ENCODE measurements around the gene ADGRL4.
"Not testable (repeated sequence)": the region's sequence is repeated elsewhere in the genome, so short reads cannot be mapped to it uniquely, and the experiment has no call there.

The ADGRL4 gene

GRCh38 chr1:79012500-79012899 lies 6.0 kb upstream of the ADGRL4 start:
- no peaks in the 10 kb centered on the region for H3K36me3 ChIP-seq (ENCODE audit: control insufficient read depth, insufficient read depth, low read length)
- WGBS, 2 experiments (ENCODE audit: insufficient coverage in 2 of 2) = 83 to 90% methylated on average over 1 to 2 of the region's 2 CpGs

DNA sequence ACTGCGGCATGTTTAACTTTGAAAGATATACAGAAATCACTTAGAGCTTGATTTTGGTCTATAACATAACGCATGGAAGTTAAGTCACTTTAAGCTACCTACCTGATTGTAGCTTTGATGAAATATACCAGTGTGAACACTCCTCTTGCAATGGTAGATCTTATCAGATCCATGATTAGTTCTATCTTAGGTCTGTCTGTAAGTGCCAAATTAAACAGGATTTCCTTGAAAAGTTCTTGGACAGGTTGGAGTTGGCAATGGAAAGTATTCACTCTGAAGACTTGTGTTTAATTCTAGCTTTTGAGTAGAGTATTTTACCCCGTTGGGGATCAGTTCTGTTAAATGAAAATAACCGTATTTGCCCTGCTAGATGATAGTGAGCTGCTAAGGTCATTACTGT lies 4.1 kb upstream of the ADGRL4 start:
- Histone ChIP-seq H3K4me1 (ENCODE audit: control insufficient read depth, insufficient read depth, low read length, poor library complexity, severe bottlenecking) (no peaks in the 10 kb centered on the region), H3K9me3 (ENCODE audit: control insufficient read depth, low read length) (no peaks in the 10 kb centered on the region), H3K27ac (ENCODE audit: low read depth, low read length, severe bottlenecking) (no peak overlapping the region), H3K4me3 (ENCODE audit: extremely low read depth, insufficient read depth, low read length, poor library complexity, severe bottlenecking) (no peak overlapping the region), H3K36me3 (ENCODE audit: control insufficient read depth, insufficient read depth, low read length) (no peaks in the 10 kb centered on the region)
- WGBS, 2 experiments (ENCODE audit: insufficient coverage in 2 of 2) = 100% methylated on average over 4 of the region's 4 CpGs; no CpG with 5 or more reads in 1 of the 2 experiments

More at GRCh38 chr1:79012500-79012899, 6.0 kb upstream of the ADGRL4 start:
- Histone ChIP-seq H3K4me1 (ENCODE audit: control insufficient read depth, insufficient read depth, low read length, poor library complexity, severe bottlenecking) (no peaks in the 10 kb centered on the region), H3K4me3 (ENCODE audit: extremely low read depth, insufficient read depth, low read length, poor library complexity, severe bottlenecking) (no peak overlapping the region), H3K27ac (ENCODE audit: low read depth, low read length, severe bottlenecking) (no peak overlapping the region), H3K9me3 (ENCODE audit: control insufficient read depth, low read length) (no peaks in the 10 kb centered on the region)

- no peaks in the 10 kb centered on the region for H3K36me3 ChIP-seq (ENCODE audit: control insufficient read depth, insufficient read depth, low read length)
- no peaks in the 10 kb centered on the region for H3K4me1 ChIP-seq (ENCODE audit: control insufficient read depth, insufficient read depth, low read length, poor library complexity, severe bottlenecking)
- peak overlapping the region; percentile 74 for H3K27ac ChIP-seq (ENCODE audit: low read depth, low read length, severe bottlenecking)
- peak overlapping the region; percentile 50 for H3K4me3 ChIP-seq (ENCODE audit: extremely low read depth, insufficient read depth, low read length, poor library complexity, severe bottlenecking)
- no peaks in the 10 kb centered on the region for H3K9me3 ChIP-seq (ENCODE audit: control insufficient read depth, low read length)
- 54 to 60% methylated on average over 3 to 4 of the region's 4 CpGs for WGBS, 2 experiments (ENCODE audit: insufficient coverage in 2 of 2)
Observed at GRCh38 chr1:79005945-79006344, 585 bp downstream of the ADGRL4 start.

DNA sequence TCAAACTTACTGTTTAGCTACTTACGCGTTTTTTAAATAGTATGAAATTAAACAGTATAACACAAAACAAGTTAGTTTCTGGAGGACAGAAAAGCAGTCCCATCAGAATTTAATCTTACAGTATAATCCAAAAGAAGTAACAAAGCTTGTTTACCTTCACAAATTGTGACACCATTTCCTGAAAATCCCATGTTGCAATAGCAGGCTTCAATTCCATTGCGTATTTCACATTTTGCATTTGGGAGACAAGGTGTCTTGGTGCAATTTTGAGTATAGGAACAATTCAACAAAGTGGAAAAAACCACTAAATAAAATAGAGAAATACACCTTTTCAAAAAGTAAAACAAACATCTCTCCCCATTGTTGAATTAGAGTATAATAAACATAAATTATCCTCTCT lies 1.6 kb downstream of the ADGRL4 start:
- Histone ChIP-seq H3K27ac (ENCODE audit: low read depth, low read length, severe bottlenecking) (no peak overlapping the region), H3K9me3 (ENCODE audit: control insufficient read depth, low read length) (no peaks in the 10 kb centered on the region), H3K4me3 (ENCODE audit: extremely low read depth, insufficient read depth, low read length, poor library complexity, severe bottlenecking) (peak overlapping the region; percentile 50), H3K36me3 (ENCODE audit: control insufficient read depth, insufficient read depth, low read length) (no peaks in the 10 kb centered on the region), H3K4me1 (ENCODE audit: control insufficient read depth, insufficient read depth, low read length, poor library complexity, severe bottlenecking) (no peaks in the 10 kb centered on the region)
- no CpG with 5 or more reads among the region's 3 CpGs for WGBS, 2 experiments (ENCODE audit: insufficient coverage in 2 of 2)

GRCh38 chr1:78996791-78997190 lies 9.7 kb downstream of the ADGRL4 start:
- WGBS, 2 experiments (ENCODE audit: insufficient coverage in 2 of 2) = 83% methylated on average over 1 of the region's 1 CpG; no CpG with 5 or more reads in 1 of the 2 experiments

DNA sequence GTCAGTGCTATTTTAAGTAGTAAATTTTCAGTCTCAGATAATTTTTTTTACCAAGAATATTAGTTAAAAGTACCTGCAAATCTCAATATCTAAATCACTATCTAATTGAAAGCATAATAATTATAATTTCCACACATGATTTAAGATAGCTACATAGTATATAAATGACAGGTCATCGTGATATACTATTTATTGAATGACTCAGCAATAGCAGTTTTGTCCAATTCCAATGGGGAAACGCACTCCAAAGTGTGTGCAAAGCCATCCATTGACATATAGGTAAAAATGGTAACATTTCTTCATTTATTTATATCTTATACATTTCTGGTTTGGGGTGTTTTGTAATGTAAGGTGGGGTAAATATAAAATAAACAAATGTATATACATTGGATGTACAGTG lies 19.5 kb downstream of the ADGRL4 start:
- no CpG with 5 or more reads among the region's 2 CpGs for WGBS, 2 experiments (ENCODE audit: insufficient coverage in 2 of 2)
- Histone ChIP-seq H3K4me3 (ENCODE audit: extremely low read depth, insufficient read depth, low read length, poor library complexity, severe bottlenecking) (no peak overlapping the region), H3K36me3 (ENCODE audit: control insufficient read depth, insufficient read depth, low read length) (no peaks in the 10 kb centered on the region), H3K27ac (ENCODE audit: low read depth, low read length, severe bottlenecking) (no peak overlapping the region), H3K9me3 (ENCODE audit: control insufficient read depth, low read length) (no peaks in the 10 kb centered on the region), H3K4me1 (ENCODE audit: control insufficient read depth, insufficient read depth, low read length, poor library complexity, severe bottlenecking) (peaks cover 3% of the 10 kb centered on the region)

More at GRCh38 chr1:78996791-78997190, 9.7 kb downstream of the ADGRL4 start:
- H3K4me3 ChIP-seq (ENCODE audit: extremely low read depth, insufficient read depth, low read length, poor library complexity, severe bottlenecking) = no peak overlapping the region
- no peak overlapping the region for H3K27ac ChIP-seq (ENCODE audit: low read depth, low read length, severe bottlenecking)
- H3K36me3 ChIP-seq (ENCODE audit: control insufficient read depth, insufficient read depth, low read length) = peaks cover 6% of the 10 kb centered on the region
- H3K4me1 ChIP-seq (ENCODE audit: control insufficient read depth, insufficient read depth, low read length, poor library complexity, severe bottlenecking) = peaks cover under 1% of the 10 kb centered on the region
- no peaks in the 10 kb centered on the region for H3K9me3 ChIP-seq (ENCODE audit: control insufficient read depth, low read length)

DNA sequence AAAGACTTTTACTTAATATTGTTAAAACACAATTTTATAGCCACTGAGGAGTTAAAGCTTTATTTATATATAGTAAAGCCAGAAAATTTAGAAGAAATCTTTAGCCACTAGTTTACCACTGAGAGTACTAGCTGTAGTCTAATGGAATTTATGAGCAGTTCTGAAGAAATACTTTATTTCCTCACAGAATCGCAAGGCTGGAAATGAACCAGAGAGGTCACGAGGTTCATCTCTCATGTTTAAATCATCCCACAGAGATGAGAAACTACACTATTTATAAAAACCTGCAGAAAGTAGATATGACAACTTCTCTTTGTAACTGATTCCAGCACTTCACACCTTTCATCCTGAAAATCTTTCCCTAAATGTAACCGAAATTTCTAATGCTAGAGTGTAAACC lies 26.0 kb downstream of the ADGRL4 start:
- 83 to 100% methylated on average over 1 to 2 of the region's 3 CpGs for WGBS, 2 experiments (ENCODE audit: insufficient coverage in 2 of 2)
- H3K4me3 ChIP-seq (ENCODE audit: extremely low read depth, insufficient read depth, low read length, poor library complexity, severe bottlenecking) = no peak overlapping the region
- H3K27ac ChIP-seq (ENCODE audit: low read depth, low read length, severe bottlenecking) = no peak overlapping the region
- no peaks in the 10 kb centered on the region for H3K4me1 ChIP-seq (ENCODE audit: control insufficient read depth, insufficient read depth, low read length, poor library complexity, severe bottlenecking)
- no peaks in the 10 kb centered on the region for H3K36me3 ChIP-seq (ENCODE audit: control insufficient read depth, insufficient read depth, low read length)
- H3K9me3 ChIP-seq (ENCODE audit: control insufficient read depth, low read length) = no peaks in the 10 kb centered on the region

DNA sequence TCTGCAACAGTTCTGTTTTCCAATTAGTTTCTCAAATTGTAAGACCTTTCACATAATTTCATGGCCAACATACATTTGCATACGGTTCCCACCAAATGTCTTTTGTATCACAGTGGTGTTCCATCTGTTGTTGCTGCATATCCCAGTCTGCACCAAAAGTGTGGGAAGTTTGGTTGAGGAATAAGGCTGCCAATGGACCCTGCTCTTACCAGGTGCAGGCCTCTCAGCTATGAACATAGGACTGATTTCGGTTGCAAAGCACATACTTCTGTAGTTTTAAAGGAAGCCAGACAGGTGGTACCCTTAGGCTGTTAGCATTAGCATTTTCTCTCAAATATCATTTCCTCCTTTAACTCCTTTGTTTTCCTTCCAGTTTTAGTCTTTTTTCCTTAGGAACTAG lies 33.8 kb downstream of the ADGRL4 start:
- no peak overlapping the region for H3K4me3 ChIP-seq (ENCODE audit: extremely low read depth, insufficient read depth, low read length, poor library complexity, severe bottlenecking)
- H3K36me3 ChIP-seq (ENCODE audit: control insufficient read depth, insufficient read depth, low read length) = peaks cover 7% of the 10 kb centered on the region
- H3K27ac ChIP-seq (ENCODE audit: low read depth, low read length, severe bottlenecking) = no peak overlapping the region
- H3K9me3 ChIP-seq (ENCODE audit: control insufficient read depth, low read length) = no peaks in the 10 kb centered on the region
- 100% methylated on average over 1 of the region's 2 CpGs; no CpG with 5 or more reads in 1 of the 2 experiments for WGBS, 2 experiments (ENCODE audit: insufficient coverage in 2 of 2)
- no peaks in the 10 kb centered on the region for H3K4me1 ChIP-seq (ENCODE audit: control insufficient read depth, insufficient read depth, low read length, poor library complexity, severe bottlenecking)

DNA sequence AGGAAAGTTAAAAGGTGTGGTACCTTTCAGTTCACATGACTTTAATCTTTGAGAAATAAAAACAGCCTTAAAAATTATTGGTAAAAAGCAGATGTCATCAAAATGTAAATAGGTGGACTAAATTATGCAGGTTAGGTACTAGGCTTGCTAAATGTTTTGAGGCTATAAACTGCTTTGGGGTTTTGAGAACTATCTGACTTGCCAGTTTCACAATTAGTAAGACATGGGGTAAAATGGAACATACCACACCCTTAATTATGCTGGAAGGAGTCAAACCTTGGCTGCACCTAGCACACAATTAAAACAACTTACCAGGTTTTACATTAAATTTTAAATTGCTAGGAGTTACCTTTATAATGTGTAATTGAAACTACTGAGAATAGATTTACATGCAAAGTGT lies 39.4 kb downstream of the ADGRL4 start:
- peaks cover 15% of the 10 kb centered on the region for H3K36me3 ChIP-seq (ENCODE audit: control insufficient read depth, insufficient read depth, low read length)
- peaks cover 14% of the 10 kb centered on the region for H3K9me3 ChIP-seq (ENCODE audit: control insufficient read depth, low read length)
- not testable (repeated sequence) for H3K4me3 ChIP-seq (ENCODE audit: extremely low read depth, insufficient read depth, low read length, poor library complexity, severe bottlenecking); H3K4me1 ChIP-seq (ENCODE audit: control insufficient read depth, insufficient read depth, low read length, poor library complexity, severe bottlenecking); H3K27ac ChIP-seq (ENCODE audit: low read depth, low read length, severe bottlenecking)

- H3K9me3 ChIP-seq (ENCODE audit: control insufficient read depth, low read length) = no peaks in the 10 kb centered on the region
- no CpG with 5 or more reads among the region's 2 CpGs for WGBS, 2 experiments (ENCODE audit: insufficient coverage in 2 of 2)
Observed at GRCh38 chr1:78958711-78959110, 47.8 kb downstream of the ADGRL4 start.

DNA sequence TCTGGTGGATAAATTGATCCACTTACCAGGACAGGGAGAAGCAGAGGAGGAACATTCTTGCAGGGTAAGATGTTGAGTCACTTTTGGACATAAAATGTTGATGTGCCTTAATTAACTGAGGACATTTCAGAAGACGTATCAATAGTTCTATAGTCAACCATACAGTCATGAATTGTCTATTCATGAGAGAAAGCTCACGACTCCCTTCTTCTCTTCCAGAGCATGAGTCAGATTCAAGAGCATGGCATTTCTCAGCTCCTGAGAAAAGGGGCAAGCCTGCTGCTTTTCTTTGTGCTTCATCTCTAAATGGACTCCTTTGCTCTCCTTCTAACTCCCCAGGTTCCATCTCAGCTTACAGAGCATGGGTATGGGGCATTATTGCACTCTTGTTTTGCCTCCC lies 55.7 kb downstream of the ADGRL4 start:
- Histone ChIP-seq H3K4me1 (ENCODE audit: control insufficient read depth, insufficient read depth, low read length, poor library complexity, severe bottlenecking) (no peaks in the 10 kb centered on the region), H3K4me3 (ENCODE audit: extremely low read depth, insufficient read depth, low read length, poor library complexity, severe bottlenecking) (no peak overlapping the region), H3K9me3 (ENCODE audit: control insufficient read depth, low read length) (no peaks in the 10 kb centered on the region), H3K27ac (ENCODE audit: low read depth, low read length, severe bottlenecking) (peak overlapping the region; percentile 38), H3K36me3 (ENCODE audit: control insufficient read depth, insufficient read depth, low read length) (no peaks in the 10 kb centered on the region)
- 78 to 88% methylated on average over 1 to 2 of the region's 2 CpGs for WGBS, 2 experiments (ENCODE audit: insufficient coverage in 2 of 2)

More at GRCh38 chr1:78958711-78959110, 47.8 kb downstream of the ADGRL4 start:
- Histone ChIP-seq H3K36me3 (ENCODE audit: control insufficient read depth, insufficient read depth, low read length) (no peaks in the 10 kb centered on the region), H3K27ac (ENCODE audit: low read depth, low read length, severe bottlenecking) (no peak overlapping the region), H3K4me1 (ENCODE audit: control insufficient read depth, insufficient read depth, low read length, poor library complexity, severe bottlenecking) (no peaks in the 10 kb centered on the region), H3K4me3 (ENCODE audit: extremely low read depth, insufficient read depth, low read length, poor library complexity, severe bottlenecking) (no peak overlapping the region)
